K562 (cell line): Measurements from ENCODE around the gene CUL5. TPM values are rescaled to one million over a fixed set of nuclear protein-coding genes. Genes with fewer than 3 reads are reported as not detected.

Source experiments
- BCL6 ChIP-seq: fragments of 250-450 bp; sonication (Bioruptor Pico); IDR thresholded peaks from 2 replicates; pipeline ENCODE4 v1.4.0; 2020
- BHLHE40 ChIP-seq: IDR thresholded peaks from 2 replicates; pipeline ENCODE4 v1.6.1; 2011; ENCODE audit warnings: low read length, improper control_type of control experiment
- C11orf30 ChIP-seq: fragments of 450-650 bp; IDR thresholded peaks from 2 replicates; pipeline ENCODE4 v1.6.1; 2016; ENCODE audit warnings: low read depth, mild to moderate bottlenecking
- FOXK2 ChIP-seq, 2 experiments: fragments of 450-650 bp; IDR thresholded peaks in 1 of 2; conservative IDR thresholded peaks in 1 of 2; 2 replicates each; pipeline ENCODE4 v1.6.1; 2016; ENCODE audit warnings: low read depth in 2 of 2, mild to moderate bottlenecking in 1 of 2
- HMG20A ChIP-seq: fragments of 450-650 bp; formaldehyde crosslinking; conservative IDR thresholded peaks from 2 replicates; pipeline ENCODE4 v1.4.0; 2020; ENCODE audit warnings: mild to moderate bottlenecking, mixed read lengths
- KLF16 ChIP-seq: IDR thresholded peaks from 2 replicates; pipeline ENCODE4 v1.6.1; 2016; ENCODE audit warnings: antibody characterized with exemption
- NFE2L1 ChIP-seq: fragments of 450-650 bp; IDR thresholded peaks from 2 replicates; pipeline ENCODE4 v1.6.1; 2016; ENCODE audit warnings: missing genetic modification characterization, low read depth, mild to moderate bottlenecking, missing compliant biosample characterization, moderate library complexity, borderline replicate concordance
- STAG1 ChIP-seq: sonication (generic); formaldehyde crosslinking; IDR thresholded peaks from 2 replicates; pipeline ENCODE4 v1.5.0; 2020; ENCODE audit warnings: missing genetic modification reagents, borderline replicate concordance
- TAF15 ChIP-seq: fragments of 200-400 bp; formaldehyde crosslinking; IDR thresholded peaks from 2 replicates; pipeline ENCODE4 v1.6.1; 2017; ENCODE audit warnings: mild to moderate bottlenecking, low read depth, low read length, moderate library complexity
- ZNF253 ChIP-seq: fragments of 250-450 bp; sonication (Bioruptor Pico); conservative IDR thresholded peaks from 2 replicates; pipeline ENCODE4 v1.6.1; 2021; ENCODE audit warnings: mild to moderate bottlenecking
- ZNF79 ChIP-seq: fragments of 250-450 bp; sonication (Bioruptor Pico); IDR thresholded peaks from 2 replicates; pipeline ENCODE4 v1.4.0; 2020; ENCODE audit warnings: low read depth, mild to moderate bottlenecking, moderate library complexity
- polyA plus RNA-seq, 8 experiments: library from polyadenylated mRNA; depleted of rRNA in 4 of 8; stranded (reverse) in 5 of 8; unstranded in 3 of 8; fragments of >200 nt; fragmentation: Nextera tagmentation in 2 of 8; fragmentation: Illumina TruSeq in 1 of 8; extraction: Ambion mirVana in 2 of 8; extraction: Trizol in 1 of 8; gene quantifications; 2 replicates each; pipeline versions ENCODE4 v1.2.1 to v1.2.3, GENCODE V29; 2011 to 2014; ENCODE audit warnings: inconsistent platforms in 1 of 8, missing spikeins in 1 of 8
- total RNA-seq, 7 experiments: library from RNA; depleted of rRNA in 6 of 7; stranded (reverse); fragments of >200 nt in 6 of 7; fragmentation: Illumina TruSeq in 2 of 7; extraction: Trizol in 2 of 7; gene quantifications; 2 replicates each; pipeline versions ENCODE4 v1.2.1 to v1.2.3, GENCODE V29; 2011 to 2021; ENCODE audit warnings: low replicate concordance in 1 of 7
- TF ChIP-seq, protein P1 (sequence below): fragments of 450-650 bp; IDR thresholded peaks from 2 replicates; pipeline ENCODE4 v1.6.1; 2017; ENCODE audit warnings: antibody characterized with exemption
- TF ChIP-seq, protein P2 (sequence below): sonication (generic); formaldehyde crosslinking; IDR thresholded peaks from 2 replicates; pipeline ENCODE4 v1.8.0; 2022; ENCODE audit warnings: missing genetic modification reagents, mild to moderate bottlenecking, moderate library complexity, borderline replicate concordance

CUL5 gene
- total and polyA plus RNA-seq, 9 of the 15 experiments (the other 6 are each of a cell fraction or from before 2014, with no cell fraction given), result 14.3 to 45.9 (median 23.0) TPM

DNA sequence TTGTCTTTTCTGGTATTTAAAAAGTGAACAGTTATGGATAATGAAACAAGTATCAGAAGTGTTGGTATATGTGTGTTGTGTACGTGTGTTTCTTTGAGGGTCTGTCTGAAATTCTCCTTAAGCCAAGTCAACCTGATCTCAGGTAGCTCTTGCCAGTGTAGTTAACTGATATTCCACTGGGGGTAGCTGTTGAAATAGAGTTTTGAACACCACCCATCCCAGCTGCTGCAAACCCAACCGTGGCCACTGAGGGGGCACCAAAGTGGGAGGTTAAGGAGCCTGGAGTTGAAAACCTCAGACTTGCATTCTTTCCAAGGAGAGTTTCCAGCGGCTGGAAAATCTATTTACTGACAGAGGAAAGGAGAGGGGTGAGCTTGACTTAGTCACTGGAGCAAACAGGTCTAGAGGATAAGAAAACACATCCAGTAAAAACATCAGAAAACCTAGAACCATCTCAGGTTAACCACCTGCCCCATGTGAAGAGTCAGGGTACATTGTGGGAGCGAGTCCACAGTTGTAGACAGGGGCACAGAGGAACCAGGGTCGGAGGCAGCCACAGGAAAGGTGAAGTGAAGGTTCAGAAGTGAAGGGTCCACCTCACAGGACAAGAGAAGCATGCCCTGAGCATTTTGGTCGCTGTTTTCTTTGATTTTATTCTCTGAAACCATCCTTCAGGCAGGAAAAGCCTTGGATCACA, 8.8 kb upstream of the CUL5 start (continued):
- TF ChIP-seq, protein P1, sequence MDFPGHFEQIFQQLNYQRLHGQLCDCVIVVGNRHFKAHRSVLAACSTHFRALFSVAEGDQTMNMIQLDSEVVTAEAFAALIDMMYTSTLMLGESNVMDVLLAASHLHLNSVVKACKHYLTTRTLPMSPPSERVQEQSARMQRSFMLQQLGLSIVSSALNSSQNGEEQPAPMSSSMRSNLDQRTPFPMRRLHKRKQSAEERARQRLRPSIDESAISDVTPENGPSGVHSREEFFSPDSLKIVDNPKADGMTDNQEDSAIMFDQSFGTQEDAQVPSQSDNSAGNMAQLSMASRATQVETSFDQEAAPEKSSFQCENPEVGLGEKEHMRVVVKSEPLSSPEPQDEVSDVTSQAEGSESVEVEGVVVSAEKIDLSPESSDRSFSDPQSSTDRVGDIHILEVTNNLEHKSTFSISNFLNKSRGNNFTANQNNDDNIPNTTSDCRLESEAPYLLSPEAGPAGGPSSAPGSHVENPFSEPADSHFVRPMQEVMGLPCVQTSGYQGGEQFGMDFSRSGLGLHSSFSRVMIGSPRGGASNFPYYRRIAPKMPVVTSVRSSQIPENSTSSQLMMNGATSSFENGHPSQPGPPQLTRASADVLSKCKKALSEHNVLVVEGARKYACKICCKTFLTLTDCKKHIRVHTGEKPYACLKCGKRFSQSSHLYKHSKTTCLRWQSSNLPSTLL, result no peak
- TF ChIP-seq BCL6 (CRISPR knock-in tag) (no peak), NFE2L1 (tag) (no peak), C11orf30 (no peak), ZNF79 (CRISPR knock-in tag) (no peak), TAF15 (no peak), STAG1 (peak; percentile 30; the same call in 1 of the 2 replicates), HMG20A (CRISPR knock-in tag) (no peak), KLF16 (0 out of 2 replicates have a peak, but pooled peaks have one; percentile 37), ZNF253 (CRISPR knock-in tag) (no peak), FOXK2 (conservative IDR thresholded peaks at IDR 0.05 in 1 of 2, IDR thresholded peaks at IDR 0.05 in 1 of 2; ENCODE audit: low read depth in 2 of 2) (no peak), BHLHE40 (no peak)
- TF ChIP-seq, protein P2, sequence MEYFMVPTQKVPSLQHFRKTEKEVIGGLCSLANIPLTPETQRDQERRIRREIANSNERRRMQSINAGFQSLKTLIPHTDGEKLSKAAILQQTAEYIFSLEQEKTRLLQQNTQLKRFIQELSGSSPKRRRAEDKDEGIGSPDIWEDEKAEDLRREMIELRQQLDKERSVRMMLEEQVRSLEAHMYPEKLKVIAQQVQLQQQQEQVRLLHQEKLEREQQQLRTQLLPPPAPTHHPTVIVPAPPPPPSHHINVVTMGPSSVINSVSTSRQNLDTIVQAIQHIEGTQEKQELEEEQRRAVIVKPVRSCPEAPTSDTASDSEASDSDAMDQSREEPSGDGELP, result peak; percentile 50
